Panc1 (cell line): Measurements from ENCODE around the gene DNAAF3. TPM values are rescaled to one million over a fixed set of nuclear protein-coding genes. Genes with fewer than 3 reads are reported as not detected.
A peak's percentile ranks its signal among the peaks of the same experiment; 100 is the strongest.

Source experiments
- ATAC-seq: fragments of 200-7000 bp; cut with Tn5 transposase; 2 replicates; pipeline ENCODE4 v1.9.1; 2020; ENCODE audit warnings: mild to moderate bottlenecking, moderate library complexity
- BruUV-seq: library from RNA; stranded (reverse); fragments of 400-500 nt; replicated peaks from 2 replicates; lab custom pipeline; 2021; lab: Mats Ljungman, UMichigan
- CTCF ChIA-PET: fragments of 300-600 bp; sonication (Branson Sonifier 250); formaldehyde crosslinking; loops from one replicate; lab custom pipeline; 2022; ENCODE audit warnings: antibody characterized with exemption; lab: Charles Lee
- POLR2A ChIA-PET: fragments of 300-600 bp; sonication (Branson Sonifier 250); formaldehyde crosslinking; loops from one replicate; lab custom pipeline; 2022; ENCODE audit warnings: antibody characterized with exemption; lab: Charles Lee
- DNase-seq: peaks from one replicate; pipeline ENCODE4 v3.0.0-alpha.2; 2010; ENCODE audit warnings: low read depth, low spot score
- H3K27ac ChIP-seq: 2 replicates; pipeline ENCODE4 v1.5.1; 2011; ENCODE audit warnings: mild to moderate bottlenecking, low read length, inconsistent platforms
- H3K27me3 ChIP-seq: fragments of 200-500 bp; sonication (Bioruptor generic); 2 replicates; pipeline ENCODE4 v1.6.0; 2014; ENCODE audit warnings: low read length, inconsistent platforms; ENCODE audit not compliant: control insufficient read depth, insufficient read depth
- H3K36me3 ChIP-seq: fragments of 200-500 bp; sonication (Bioruptor generic); 2 replicates; pipeline ENCODE4 v1.5.1; 2014; ENCODE audit warnings: inconsistent platforms, mild to moderate bottlenecking, low read length, moderate library complexity; ENCODE audit not compliant: control insufficient read depth, insufficient read depth
- H3K4me1 ChIP-seq: 2 replicates; pipeline ENCODE4 v1.5.1; 2011; ENCODE audit warnings: inconsistent platforms, mild to moderate bottlenecking, low read length, moderate library complexity; ENCODE audit not compliant: control insufficient read depth, insufficient read depth
- H3K4me3 ChIP-seq, 2 experiments: 2 replicates each; pipeline ENCODE4 v1.5.1; 2011 to 2012; ENCODE audit warnings: low read depth in 2 of 2, low read length in 2 of 2, mild to moderate bottlenecking in 2 of 2, inconsistent platforms in 1 of 2, moderate library complexity in 1 of 2
- H3K9me3 ChIP-seq: fragments of 200-500 bp; sonication (Bioruptor generic); 2 replicates; pipeline ENCODE4 v1.5.1; 2014; ENCODE audit warnings: low read depth, mild to moderate bottlenecking, inconsistent platforms, low read length, moderate library complexity; ENCODE audit not compliant: control insufficient read depth, insufficient read depth
- CTCF ChIP-seq: fragments of 450-650 bp; IDR thresholded peaks from 2 replicates; pipeline ENCODE4 v1.5.1; 2017; ENCODE audit warnings: mild to moderate bottlenecking
- POLR2AphosphoS5 ChIP-seq: IDR thresholded peaks from 2 replicates; pipeline ENCODE4 v1.6.1; 2012; ENCODE audit warnings: mild to moderate bottlenecking, low read depth, low read length, moderate library complexity
- SIN3A ChIP-seq: IDR thresholded peaks from 2 replicates; pipeline ENCODE4 v1.6.1; 2012; ENCODE audit warnings: low read depth, mild to moderate bottlenecking, low read length, moderate library complexity, borderline replicate concordance; ENCODE audit not compliant: insufficient read depth
- TCF7L2 ChIP-seq: IDR thresholded peaks from 2 replicates; pipeline ENCODE4 v1.6.1; 2011; ENCODE audit warnings: mild to moderate bottlenecking, low read depth, low read length, inconsistent platforms
- in situ Hi-C: cut with HindIII; loops from 2 replicates; pipeline ENCODE4 v1.10.0; 2016; ENCODE audit warnings: low sequenced_read_pairs, low pct_unique_long_range_greater_than_20kb
- intact Hi-C: fragments of 100-400 bp; cut with micrococcal nuclease; formaldehyde crosslinking; loops from one replicate; pipeline ENCODE4 v1.10.0; 2022; ENCODE audit not compliant: unreplicated experiment
- total RNA-seq: library from RNA; stranded (reverse); gene quantifications from one replicate; pipeline ENCODE4 v1.2.1, GENCODE V29; 2021; ENCODE audit not compliant: unreplicated experiment
- TF ChIP-seq, protein P1 (sequence below), 2 experiments: IDR thresholded peaks; 2 replicates each; pipeline ENCODE4 v1.6.1; 2011 to 2012; ENCODE audit warnings: low read depth in 2 of 2, control low read depth in 1 of 2, low read length in 1 of 2, mild to moderate bottlenecking in 1 of 2, moderate library complexity in 1 of 2; ENCODE audit not compliant: insufficient read depth in 1 of 2

The DNAAF3 gene
- total RNA-seq, 1 experiment from 2014 or later = 12.4 TPM

DNA sequence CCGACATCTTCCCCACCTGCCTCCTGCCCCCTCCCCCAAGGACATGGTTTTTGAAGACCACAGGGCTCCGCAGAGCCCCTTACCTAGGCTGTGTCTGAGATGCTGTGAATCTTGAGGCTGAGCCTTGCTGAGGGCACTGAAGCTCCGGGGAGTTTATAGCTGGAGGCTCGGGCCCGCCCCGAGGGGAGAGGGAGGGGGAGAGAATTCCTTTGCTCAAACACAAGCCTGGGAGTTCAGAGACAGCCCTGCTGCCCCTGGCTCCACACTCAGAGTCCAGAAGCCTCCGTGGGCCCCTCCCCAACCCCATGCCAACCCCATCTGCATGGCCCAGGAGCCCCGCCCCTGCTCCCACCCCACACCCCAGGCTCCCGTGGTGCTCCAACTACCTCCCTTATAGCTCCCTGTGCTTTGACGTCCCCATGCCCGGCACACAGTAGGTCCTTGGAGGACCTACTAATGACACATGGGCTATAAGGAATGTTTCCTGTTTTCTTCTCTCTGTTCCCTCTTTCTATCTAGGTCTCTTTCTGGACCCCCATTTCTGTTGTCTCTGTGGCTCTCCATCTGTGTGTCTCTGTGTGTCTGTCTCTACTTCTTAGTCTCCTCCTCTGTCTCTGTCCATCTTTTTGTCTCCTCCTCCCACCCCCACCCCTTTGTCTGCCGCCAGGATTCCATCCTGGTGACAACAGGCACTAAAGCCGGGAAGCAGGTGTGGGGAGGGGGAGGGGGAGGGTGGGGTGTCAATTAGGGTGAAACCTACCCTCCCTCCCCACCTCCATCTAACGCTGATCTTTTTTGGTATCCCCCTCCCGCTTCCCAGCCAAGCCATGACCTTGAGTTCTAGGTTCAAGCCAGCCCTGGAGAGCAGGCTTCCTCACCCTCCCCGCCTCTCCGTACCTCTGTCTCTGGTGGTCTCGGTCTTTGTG lies 17.1 kb downstream of the DNAAF3 start, which contains the start of gene TNNT1:
TNNT1 (minus strand) TSS at position 129 of the 926 bp plus-strand sequence. CDS start 2,049 bp downstream, outside the sequence.
- DNase-seq = no peak
- no TSS peak for BruUV-seq

More for the DNA sequence above, 17.1 kb downstream of the DNAAF3 start, which contains the start of gene TNNT1:
- peaks cover 17% of the 10 kb centered on the region; the same call in 1 of the 2 replicates for H3K4me1 ChIP-seq
- TF ChIP-seq SIN3A (no peak), TCF7L2 (no peak), POLR2AphosphoS5 (no peak), CTCF (no peak)
- TF ChIP-seq, protein P1, sequence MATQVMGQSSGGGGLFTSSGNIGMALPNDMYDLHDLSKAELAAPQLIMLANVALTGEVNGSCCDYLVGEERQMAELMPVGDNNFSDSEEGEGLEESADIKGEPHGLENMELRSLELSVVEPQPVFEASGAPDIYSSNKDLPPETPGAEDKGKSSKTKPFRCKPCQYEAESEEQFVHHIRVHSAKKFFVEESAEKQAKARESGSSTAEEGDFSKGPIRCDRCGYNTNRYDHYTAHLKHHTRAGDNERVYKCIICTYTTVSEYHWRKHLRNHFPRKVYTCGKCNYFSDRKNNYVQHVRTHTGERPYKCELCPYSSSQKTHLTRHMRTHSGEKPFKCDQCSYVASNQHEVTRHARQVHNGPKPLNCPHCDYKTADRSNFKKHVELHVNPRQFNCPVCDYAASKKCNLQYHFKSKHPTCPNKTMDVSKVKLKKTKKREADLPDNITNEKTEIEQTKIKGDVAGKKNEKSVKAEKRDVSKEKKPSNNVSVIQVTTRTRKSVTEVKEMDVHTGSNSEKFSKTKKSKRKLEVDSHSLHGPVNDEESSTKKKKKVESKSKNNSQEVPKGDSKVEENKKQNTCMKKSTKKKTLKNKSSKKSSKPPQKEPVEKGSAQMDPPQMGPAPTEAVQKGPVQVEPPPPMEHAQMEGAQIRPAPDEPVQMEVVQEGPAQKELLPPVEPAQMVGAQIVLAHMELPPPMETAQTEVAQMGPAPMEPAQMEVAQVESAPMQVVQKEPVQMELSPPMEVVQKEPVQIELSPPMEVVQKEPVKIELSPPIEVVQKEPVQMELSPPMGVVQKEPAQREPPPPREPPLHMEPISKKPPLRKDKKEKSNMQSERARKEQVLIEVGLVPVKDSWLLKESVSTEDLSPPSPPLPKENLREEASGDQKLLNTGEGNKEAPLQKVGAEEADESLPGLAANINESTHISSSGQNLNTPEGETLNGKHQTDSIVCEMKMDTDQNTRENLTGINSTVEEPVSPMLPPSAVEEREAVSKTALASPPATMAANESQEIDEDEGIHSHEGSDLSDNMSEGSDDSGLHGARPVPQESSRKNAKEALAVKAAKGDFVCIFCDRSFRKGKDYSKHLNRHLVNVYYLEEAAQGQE (IDR thresholded peaks at IDR 0.05; ENCODE audit: insufficient read depth in 1 of 2, low read depth in 2 of 2, low read length in 1 of 2) = no peak
- CTCF ChIA-PET = interaction anchor here (0.6 to 0.8 kb wide), 2 partner anchors 14 to 18 kb away, joined by 4 read pairs; no protein-coding TSS in a partner anchor
- H3K27ac ChIP-seq = peak within 1 kb of the TSS; percentile 31; the same call in 1 of the 2 replicates
- intact Hi-C loops (loop anchor here (10.0 kb wide), 1 partner anchor 275 kb away; no protein-coding TSS in a partner anchor), in situ Hi-C loops (no loop called here)
- no peak within 1 kb of the TSS for H3K4me3 ChIP-seq
- no peak for ATAC-seq
- H3K27me3 ChIP-seq = no peaks in the 10 kb centered on the region
- POLR2A ChIA-PET = no interaction called here
- no peaks in the 10 kb centered on the region for H3K36me3 ChIP-seq
- no peaks in the 10 kb centered on the region for H3K9me3 ChIP-seq
